CD4-positive, alpha-beta T cell treated with Interleukin-12 subunit alpha and Interleukin-12 subunit beta, for 1 hour (primary cell): ENCODE data around the gene ANO2.

ENCODE experiments used
- DNase-seq: peaks from one replicate; pipeline ENCODE4 v3.0.0-alpha.2; 2020

The ANO2 gene

DNA sequence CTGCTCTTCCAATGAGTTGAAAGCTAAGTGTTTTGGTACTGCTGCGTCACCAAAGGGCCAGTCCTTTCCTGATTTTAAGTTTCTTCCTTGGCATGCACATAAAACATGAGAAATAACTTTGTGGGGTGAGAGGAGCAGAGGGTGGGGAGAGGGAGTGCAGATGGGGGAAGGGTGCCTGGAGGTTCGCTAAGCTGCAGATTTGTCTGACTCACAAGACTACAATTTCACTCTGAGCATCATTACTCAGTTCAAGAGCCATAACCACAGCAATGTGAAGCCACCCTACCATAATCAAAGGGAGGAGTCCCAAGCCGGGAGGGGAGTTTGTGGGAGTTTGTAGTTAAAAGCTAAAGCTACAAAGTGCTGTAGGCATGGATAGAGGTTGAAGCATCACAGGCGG lies 136.1 kb downstream of the ANO2 start:
- no peak for DNase-seq

DNA sequence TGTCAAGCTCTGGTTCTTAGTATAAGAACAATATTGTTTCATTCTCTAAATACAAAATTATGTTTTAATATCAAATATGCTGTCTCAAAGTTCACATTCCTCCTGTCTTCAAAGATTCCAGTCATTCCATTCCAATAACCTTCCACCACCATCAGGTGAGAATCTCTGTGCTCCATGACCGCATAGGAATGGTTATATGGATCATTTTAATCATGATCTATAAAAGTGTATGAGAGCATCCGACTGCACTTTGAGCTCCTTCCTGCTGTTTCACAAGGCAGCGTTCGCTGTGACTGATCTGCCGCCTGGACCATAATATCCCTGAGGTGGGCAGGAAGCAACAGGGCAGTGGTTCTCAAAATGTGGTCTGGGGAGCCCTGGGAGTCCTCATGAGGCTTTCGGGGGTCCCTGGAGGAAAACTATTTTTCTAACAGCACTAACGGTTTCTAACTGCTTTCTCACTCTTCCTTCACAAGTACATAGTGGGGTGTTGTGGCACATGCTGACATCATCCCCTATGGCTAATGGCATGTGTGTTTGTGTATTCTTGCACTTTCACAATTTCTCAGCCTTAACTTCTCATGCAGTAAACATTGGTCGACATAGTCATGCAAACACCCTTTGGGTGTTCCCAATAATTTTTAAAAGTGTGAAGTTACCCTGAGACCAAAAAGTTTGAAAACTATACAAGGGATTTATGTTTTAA lies 137.4 kb downstream of the ANO2 start:
- DNase-seq = no peak

DNA sequence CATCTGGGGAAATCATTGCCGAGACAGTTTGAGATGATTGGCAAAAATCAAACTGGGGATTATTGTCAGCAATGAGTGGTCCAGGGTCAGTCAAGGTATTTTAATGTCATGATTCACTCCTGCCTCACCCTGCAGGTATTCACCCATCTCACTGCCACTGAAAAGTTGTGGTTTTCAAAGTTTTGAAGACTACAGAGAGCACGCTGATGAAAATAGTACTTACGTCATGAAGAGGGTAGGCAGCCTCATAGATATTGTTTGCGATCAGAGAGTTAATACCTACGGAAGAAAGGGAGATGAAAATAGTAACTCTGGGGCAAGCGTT lies 138.0 kb downstream of the ANO2 start:
- DNase-seq = no peak

DNA sequence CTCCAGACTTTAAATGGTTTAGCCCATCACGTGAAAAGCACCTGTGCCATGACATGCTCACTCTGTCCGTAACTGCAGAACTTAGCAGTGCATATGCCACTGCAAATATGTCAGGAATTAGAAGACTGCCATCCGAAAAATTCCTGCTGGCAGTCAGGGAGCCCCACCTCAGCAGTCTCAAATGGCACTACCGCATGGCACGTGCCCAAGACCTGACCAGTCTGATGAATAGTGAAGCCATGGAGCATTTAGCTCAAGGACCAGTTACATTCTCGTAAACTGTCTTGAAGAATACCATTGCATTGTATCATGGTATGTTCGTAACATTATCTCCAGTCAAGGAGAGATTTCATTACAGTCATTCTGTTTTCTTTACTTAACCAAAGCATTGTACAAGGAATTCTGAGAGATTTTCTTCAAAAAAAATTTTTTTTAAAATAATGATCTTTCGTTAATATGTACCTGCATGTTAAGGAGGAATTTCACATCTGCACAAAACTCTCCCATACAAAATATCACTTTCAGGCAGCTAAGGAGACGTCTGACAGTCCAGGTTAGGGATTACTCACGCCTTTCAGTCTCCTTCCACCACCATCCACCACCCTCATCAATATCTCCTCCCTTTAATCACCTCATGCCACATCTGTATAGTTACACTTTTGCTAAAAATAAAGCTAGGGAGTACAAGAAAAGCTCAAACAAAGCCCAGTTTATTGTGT lies 138.5 kb downstream of the ANO2 start:
- no peak for DNase-seq

DNA sequence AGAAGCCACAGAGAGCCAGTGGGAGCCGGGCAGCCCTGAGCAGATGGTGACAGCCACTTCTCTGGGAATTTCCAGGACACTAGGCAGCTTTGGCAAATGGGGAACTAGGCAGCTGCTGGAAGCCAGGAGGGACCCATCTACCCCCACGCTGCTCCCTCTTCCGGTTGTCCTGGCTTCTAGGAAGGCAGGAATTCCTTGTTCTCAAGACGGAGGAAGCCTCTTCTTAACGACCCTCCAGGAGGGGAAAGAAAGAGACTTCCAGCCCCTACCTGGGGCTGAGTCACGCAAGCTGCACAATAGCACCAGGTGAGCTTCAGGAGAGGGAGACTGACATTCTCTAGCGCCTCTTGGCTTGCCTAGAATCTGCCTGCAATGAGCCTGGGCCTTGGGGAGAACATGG lies 141.5 kb downstream of the ANO2 start:
- no peak for DNase-seq

DNA sequence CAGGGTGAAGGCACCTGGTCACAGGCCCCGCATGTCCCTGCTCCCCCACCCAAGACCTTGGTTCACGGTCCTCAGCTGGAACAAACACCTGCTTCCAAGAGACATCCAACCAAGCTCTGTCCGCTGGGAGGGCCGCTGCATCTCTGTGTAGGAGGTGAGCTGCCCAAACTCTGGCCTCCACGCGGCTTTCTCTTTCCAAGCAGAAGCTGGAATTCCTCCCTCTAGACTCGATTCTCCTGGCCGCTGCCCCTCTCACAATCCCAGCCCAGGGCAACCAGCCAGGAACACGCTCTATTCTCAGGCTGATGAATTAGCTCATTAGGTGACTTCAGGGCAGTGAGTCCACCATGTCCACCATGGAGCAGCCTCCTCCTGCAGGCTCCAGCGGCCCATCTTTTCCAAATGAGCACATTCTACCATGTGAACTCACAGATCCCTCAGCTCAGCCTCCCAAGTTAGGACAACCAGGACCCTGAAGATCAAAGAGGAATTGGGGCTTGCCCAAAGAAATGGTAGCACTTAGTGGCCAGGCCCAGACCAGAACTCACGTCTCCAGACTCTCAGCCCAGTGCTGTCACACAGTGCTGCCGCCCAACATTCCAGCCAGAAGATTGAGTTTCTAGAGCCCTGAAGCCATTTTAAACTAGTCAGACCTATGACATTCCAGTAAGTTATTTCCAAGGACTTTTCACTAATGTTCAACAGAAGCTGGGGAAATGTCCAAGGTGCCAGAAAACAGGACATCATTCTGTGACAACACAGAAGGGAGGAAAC lies 146.6 kb downstream of the ANO2 start:
- DNase-seq = no peak

DNA sequence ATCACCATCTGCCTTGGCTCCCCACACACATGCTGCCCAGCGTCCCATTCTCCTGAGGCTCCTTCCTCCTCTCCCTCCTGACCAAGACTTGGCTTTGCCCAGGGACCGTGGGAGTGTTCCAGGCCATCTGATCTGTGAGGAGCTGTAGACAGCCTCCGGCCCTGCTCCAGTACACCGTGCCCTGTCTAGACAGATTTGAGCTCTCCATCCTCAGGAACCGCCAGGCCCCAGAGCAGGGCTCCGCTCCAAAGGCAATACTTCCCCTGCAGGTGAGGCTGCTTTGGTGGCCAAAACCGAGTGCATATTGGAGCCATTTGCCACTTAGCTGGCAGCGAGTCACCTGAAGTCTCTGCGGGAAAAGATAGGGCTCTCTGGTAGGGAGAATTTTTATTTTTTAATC lies 147.4 kb downstream of the ANO2 start:
- DNase-seq = no peak

DNA sequence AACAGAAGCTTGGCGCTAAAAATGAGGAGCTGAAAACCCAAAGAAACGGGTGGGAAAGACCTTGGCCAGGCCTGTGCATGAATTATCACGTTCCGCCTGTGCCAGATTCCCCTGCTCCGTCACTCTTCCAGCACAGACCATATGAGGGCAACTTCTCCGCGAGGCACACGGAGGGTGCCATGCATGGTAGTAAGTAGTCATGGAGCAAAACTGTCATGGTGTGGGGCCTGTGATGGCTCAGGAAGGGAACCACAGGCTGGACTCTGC lies 148.2 kb downstream of the ANO2 start:
- no peak for DNase-seq

DNA sequence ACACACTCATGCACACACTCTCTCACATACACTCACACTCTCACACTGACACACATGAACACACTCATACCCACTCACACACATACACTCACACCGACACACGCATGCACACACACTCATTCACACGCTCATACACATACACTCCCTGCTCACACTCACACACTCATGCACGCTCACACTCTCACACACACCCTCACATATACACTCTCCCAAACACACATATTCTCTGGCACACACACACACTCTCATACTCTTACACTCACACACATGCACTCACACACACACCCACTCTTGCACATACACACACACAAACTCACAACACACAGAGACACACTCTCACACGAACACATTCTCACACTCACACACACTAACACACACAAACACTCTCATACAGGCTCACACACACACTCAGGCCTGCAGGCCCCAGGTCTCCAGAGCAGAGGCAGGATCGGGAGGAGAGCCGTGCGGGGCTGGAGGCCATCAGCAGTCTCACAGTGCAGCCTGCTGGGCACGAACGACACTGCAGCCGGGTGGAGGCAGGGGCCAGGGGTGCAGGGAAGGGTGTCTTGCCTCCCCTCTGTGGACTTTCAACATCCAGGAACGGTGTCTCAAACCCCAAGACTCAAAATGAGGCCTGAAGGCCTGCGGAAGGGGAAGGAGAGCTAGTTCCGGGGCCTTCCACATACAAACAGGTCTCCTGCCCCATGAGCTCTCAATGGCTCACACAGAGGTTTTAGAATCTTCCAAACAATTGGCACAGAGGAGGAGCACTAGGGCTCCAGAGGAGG lies 148.7 kb downstream of the ANO2 start:
- peak; percentile 2 for DNase-seq

DNA sequence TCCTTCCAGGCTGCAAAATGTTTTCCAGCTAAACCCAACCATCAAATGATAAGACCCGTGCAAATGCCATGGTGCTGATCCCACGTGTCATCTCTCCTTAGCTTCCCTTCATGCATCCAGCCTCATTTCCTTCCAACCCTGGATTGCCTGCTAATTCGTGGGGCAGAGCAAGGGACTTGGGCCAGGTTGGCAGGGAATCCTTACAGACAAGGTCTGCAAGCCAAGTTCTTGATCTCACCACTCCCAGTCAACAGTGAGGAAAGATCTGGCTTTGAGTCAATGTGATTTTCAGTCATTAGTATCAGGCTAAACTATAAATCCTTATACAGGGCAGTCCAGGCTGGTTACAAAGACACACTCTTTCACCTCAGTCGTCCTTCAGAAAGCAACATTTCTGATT lies 150.9 kb downstream of the ANO2 start:
- no peak for DNase-seq

DNA sequence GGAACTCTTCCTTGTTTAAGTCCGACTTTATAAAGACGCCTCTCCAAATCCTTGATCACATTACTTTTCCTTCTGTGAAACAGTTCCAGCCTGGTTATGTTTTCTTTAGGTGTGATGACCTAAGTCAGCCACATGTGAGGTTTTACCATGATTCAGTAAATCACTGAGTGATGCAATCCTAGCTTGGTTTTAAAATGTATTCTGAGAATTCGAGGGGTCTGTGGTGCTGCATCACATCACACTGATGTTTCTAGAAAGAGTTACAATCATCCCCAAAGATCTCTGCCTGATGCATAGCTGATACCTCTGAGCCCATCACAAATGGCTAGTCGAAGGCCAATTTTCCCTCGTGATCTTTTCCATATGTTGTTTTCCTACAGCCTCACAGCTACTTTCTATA lies 152.7 kb downstream of the ANO2 start:
- DNase-seq = no peak

DNA sequence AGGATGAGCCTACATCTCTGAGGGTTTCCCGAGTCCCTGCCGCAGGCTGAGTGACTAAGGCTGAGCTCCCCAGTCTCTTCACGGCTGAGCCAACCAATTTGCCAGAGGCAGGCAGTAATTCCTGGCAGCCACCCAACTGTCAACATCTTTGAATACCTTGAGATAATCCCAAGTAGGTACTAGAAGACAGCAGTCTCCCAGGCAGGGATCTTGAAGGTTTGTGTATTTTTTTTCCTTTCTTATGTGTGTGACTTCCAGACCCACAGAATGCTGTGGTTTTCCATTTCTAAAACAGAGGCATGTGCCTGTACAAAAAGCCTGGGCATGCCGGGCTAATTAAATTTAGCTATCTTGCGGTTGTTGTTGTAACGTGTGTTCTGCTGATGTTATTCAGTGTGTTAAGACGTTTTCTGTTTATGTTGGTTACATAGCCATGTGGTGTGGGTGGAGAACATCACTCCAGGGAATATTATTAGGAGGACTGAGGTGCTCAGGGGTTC lies 155.5 kb downstream of the ANO2 start:
- no peak for DNase-seq

DNA sequence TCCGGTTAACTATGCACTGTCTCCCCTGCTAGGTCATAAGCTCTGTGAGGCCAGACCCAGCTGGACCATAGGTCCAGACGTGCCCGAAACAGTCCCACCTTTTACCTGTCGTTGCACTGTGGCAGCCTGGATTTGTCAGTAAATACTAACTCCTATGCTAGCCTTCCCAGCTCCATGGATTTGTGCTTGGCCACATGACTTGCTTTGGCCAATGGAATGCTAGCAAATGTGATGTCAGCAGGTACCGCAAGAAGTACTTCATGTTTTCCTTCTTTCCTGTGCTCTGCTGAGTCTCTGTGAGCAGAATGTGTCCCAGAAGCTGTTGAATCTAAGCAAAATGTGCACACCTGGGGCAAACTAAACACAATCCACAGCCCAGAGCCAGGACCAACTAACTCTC lies 157.2 kb downstream of the ANO2 start:
- DNase-seq = no peak

DNA sequence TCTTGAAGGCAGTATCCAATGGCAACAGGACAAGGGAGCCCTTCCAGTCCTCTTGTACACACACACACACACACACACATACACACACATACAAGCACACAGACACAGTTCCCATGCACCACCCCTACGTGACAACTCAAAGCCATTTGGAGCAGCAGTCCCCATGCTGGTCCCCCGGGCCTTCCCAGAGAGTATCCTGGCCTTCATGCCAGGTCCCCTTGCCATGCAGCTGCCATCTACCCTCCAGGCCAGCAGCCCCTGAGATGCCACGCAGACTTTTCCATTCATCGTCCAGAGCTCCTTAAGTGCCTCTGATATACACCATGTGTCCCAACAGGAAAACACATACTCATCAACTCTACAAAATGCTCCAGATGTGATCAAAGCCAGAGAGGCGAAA lies 159.5 kb downstream of the ANO2 start:
- no peak for DNase-seq

DNA sequence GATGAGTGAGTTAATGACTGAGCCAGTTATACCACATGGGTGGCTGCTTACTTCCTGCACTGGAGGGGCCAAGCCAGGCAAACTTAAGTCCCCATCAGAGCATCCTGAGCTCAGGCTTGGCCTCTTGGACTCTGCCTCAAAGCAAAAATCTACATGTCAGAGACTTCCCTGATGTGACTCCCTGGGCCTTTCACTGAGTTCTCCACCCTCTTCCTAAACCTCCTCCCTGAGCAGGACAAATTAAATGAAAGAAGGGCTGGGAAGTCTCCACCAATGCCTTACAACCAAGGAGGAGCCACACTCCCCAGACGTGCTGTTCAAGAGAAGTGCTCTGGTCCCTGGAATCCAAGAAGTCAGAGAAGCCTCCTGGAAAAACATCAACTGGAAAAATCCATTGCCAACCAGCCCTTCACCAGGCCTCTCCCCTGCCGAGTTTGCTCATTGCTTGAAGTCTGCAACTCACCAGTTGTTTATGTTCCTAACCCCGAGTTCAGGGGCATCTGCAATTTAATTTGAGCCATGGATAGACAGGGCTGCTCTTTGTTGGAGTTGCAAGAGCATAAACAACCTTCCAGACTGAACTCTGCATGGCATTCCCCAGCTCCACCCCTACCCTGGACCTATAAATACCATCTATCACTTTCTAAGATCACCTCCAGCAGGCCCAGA lies 160.5 kb downstream of the ANO2 start:
- no peak for DNase-seq

DNA sequence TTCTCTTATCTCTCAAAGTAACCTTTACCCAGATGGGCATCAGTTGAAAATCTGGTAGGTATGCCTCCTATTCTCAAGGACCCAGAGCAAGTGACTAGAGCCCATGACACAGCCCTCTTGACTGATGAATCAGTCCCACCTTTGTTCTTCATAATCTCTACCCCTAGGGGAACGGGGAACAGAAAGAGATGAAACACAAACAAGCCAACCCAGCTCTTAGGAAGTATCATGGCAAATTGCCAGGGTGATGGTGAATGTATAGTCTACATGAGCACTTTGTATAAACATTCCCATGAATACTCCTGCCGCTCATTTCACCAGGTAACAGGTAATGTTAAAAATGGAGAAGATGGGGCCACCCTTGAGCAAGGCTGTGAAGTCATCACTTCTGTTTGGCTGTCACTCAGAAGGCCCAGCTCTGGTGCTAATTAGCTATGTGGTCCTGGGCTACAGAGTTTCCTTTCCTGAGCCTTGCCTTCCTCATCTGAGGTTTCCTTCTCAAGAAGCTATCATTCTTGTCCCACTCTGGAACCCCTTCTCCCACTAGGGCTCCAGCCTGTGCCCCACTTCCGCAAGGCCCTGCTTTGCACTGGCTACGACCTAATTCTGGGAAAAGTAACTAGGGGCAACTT lies 161.7 kb downstream of the ANO2 start:
- no peak for DNase-seq

DNA sequence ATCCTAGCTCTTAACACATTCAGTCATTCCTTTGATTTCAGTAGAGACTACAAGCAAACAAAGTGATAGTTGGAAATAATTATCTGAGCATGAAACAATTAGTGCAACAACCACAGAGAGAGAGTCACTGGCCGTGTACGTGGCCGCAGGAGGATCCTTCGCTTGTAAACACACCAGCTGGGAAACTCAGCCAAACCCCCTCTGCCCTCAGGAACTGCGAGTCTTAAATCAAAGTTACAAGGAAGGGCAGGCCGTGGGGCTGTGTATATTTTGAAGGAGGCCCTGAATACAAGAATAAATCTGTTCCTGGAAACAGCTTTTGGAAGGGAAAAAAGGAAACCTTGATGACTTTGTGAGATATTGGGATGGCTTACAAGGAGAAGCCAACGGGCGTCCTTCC lies 164.5 kb downstream of the ANO2 start:
- no peak for DNase-seq

DNA sequence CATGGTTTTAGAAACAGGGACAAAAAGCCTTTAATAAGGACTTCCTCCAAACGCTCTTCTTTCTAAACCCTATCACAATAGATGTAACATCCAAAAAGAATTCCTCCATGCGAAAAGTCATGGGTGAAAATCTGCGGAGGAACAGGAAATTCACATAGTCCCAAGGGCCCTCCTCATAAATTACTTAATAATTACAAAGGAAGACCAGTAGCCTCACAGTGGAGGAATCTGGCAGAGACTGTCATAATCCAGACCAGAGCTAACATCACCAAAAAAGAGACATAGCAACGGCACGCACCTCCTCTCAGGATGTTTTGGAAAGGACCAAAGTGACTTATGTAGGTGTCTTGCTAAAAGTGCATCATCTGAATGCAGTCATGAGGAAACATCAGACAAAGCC lies 165.7 kb downstream of the ANO2 start:
- DNase-seq = no peak

DNA sequence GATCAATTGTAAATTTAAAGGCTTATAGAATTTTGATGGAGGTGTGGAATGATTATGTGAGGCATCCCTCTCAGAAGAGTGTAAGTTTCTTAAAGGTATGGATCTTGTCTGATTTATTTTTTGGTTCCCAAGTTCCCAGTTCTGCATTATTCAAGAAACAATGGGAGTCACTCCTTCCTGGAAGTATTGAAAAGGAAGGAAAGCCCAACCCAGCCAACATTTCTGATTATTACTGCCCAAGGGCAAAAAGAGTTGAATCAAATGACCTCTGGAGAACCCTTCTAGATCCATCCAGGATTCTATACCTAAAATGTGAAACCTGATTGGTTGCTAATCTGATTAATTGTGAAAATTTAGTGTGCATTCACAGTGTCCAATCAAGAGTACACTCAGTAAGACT lies 166.2 kb downstream of the ANO2 start:
- DNase-seq = no peak

DNA sequence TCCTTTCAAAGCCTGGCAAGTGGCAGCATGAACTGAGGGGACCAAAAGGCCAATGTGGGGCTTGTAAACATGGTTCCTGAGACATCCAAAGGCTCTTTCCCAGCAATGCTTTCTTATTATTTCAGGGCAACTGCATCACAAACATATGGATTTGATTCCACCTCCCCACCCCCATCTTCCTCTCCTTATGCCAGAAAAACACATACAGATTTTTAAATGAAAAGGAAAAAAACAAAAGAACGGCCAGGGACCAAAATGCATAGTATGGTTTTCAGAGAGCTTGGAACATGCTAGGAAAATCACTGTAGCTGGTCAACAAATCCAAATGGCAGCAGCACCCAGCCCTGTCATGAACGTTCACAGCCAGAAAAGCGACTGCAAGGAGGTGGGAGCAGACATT lies 167.6 kb downstream of the ANO2 start:
- no peak for DNase-seq

DNA sequence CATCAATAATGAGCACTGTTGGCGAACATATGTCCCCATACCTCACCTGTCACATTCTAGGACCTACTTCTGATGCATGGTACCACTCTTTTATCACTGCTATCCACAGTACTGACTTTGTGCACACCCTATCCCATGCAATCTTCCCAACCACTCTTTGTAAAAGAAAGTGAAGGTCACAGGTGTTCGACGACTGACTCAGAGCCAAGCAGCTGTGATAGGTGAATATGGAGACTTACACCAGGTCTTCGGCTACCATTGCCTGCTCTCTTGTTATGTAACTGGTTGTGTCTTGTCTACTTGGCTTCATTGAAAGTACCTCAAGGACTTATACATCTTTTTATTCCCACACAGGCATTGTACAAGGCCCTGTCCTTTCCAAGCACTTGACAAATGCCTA lies 169.0 kb downstream of the ANO2 start:
- DNase-seq = no peak

DNA sequence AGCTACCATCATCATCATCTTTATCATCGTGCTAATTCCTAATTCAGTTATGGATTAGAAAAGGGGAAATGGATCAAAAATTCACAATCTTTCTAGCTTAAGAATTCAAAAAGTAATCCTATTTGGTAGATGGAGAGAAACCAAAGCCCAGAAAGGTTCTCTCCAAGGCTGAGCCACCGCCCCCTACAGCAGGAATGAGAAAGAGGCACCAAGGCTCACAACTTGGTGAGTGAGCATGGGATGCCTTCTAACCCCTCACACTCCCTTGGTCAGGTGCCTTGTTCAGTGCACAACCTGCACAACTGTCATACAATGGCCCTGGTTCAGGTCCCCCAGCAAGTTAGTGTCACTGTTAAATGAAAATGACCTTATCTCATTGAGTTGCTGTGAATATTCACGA lies 171.5 kb downstream of the ANO2 start:
- DNase-seq = no peak

DNA sequence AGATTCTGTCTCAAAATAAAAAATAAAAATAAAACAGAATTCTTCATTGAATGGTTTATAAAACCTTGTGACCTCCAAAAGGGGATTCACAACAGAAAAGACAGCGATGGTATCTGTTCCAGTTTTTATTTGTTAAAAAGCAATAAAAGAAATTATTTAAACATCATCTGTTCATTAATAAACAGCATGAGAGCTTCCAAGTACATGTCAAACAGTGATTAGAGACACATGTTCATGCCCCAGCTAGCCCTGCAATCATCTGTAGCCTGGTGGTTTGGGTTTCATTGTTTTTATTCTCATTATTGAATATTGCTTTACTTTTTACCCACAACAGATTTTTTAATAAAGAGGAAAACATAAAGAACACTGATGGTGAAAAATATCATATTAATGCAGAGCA lies 173.3 kb downstream of the ANO2 start:
- DNase-seq = no peak
